Endodermal cell (in vitro differentiated cells): ENCODE results near the gene ORC5. TPM values are rescaled to one million over a fixed set of nuclear protein-coding genes. Genes with fewer than 3 reads are reported as not detected.

ENCODE experiments used
- DNase-seq: peaks from one replicate; pipeline ENCODE4 v3.0.0-alpha.2; 2017
- H3K27ac ChIP-seq: 2 replicates; pipeline ENCODE4 v1.5.1; 2013; ENCODE audit warnings: mild to moderate bottlenecking, low read depth, low read length, moderate library complexity
- H3K27me3 ChIP-seq: 2 replicates; pipeline ENCODE4 v1.6.1; 2013; ENCODE audit warnings: mild to moderate bottlenecking, low read length, moderate library complexity; ENCODE audit not compliant: insufficient read depth, control insufficient read depth, poor library complexity, severe bottlenecking
- H3K36me3 ChIP-seq: 2 replicates; pipeline ENCODE4 v1.7.0; 2013; ENCODE audit warnings: mild to moderate bottlenecking, low read length, moderate library complexity; ENCODE audit not compliant: control insufficient read depth, insufficient read depth
- H3K4me1 ChIP-seq: one replicate; pipeline ENCODE4 v1.7.0; 2013; ENCODE audit warnings: low read length; ENCODE audit not compliant: control insufficient read depth, insufficient read depth
- H3K4me3 ChIP-seq: 2 replicates; pipeline ENCODE4 v1.5.1; 2013; ENCODE audit warnings: mild to moderate bottlenecking, low read length, moderate library complexity
- H3K9ac ChIP-seq: 2 replicates; pipeline ENCODE4 v1.6.1; 2013; ENCODE audit warnings: mild to moderate bottlenecking, low read length, moderate library complexity; ENCODE audit not compliant: poor library complexity, severe bottlenecking; ENCODE audit errors: extremely low read depth
- H3K9me3 ChIP-seq: 2 replicates; pipeline ENCODE4 v1.6.1; 2013; ENCODE audit warnings: mild to moderate bottlenecking, low read length, moderate library complexity; ENCODE audit not compliant: control insufficient read depth
- H3K27ac Mint-ChIP-seq: 2 replicates; pipeline ENCODE4 v1.8.0; 2020; ENCODE audit warnings: mixed read lengths
- H3K27me3 Mint-ChIP-seq: 2 replicates; pipeline ENCODE4 v1.8.0; 2021; ENCODE audit warnings: mild to moderate bottlenecking, mixed read lengths; ENCODE audit not compliant: insufficient read depth
- H3K36me3 Mint-ChIP-seq: 2 replicates; pipeline ENCODE4 v1.8.0; 2020; ENCODE audit warnings: low read depth, mixed read lengths
- H3K4me1 Mint-ChIP-seq: 2 replicates; pipeline ENCODE4 v1.8.0; 2020; ENCODE audit warnings: mixed read lengths
- H3K4me3 Mint-ChIP-seq: 2 replicates; pipeline ENCODE4 v1.8.0; 2020; ENCODE audit warnings: mild to moderate bottlenecking, moderate library complexity, mixed read lengths
- H3K9me3 Mint-ChIP-seq: 2 replicates; pipeline ENCODE4 v1.8.0; 2020; ENCODE audit warnings: mild to moderate bottlenecking, mixed read lengths
- CTCF ChIP-seq: fragments of 200-600 bp; sonication (generic); conservative IDR thresholded peaks from 2 replicates; pipeline ENCODE4 v1.5.0; 2021; ENCODE audit warnings: antibody characterized with exemption, mild to moderate bottlenecking
- WGBS, 2 experiments: methylation state at CpG; one replicate each; pipeline versions ENCODE4 v1.1.5 to v1.1.7; 2013; ENCODE audit warnings: missing lambda C conversion rate in 2 of 2, mixed read lengths in 1 of 2; ENCODE audit not compliant: insufficient coverage in 1 of 2, insufficient read length in 1 of 2; 5-methylcytosine and 5-hydroxymethylcytosine counted together
- total RNA-seq, 2 donors: library from RNA; stranded (reverse); fragmentation: NEBNext Ultra II Directional in 1 of 2; extraction: Animal tissue kit (Norgen Biotek cat#: 25700) in 1 of 2; gene quantifications; 2 replicates in 1 of 2; 3 replicates in 1 of 2; pipeline ENCODE4 v1.2.1, GENCODE V29; 2021

Gene ORC5
- total RNA-seq, 2 donors from 2014 or later = 22.5 to 22.7 TPM

GRCh38 chr7:104225451-104225850 is 17.6 kb upstream of the ORC5 start:
- H3K27ac Mint-ChIP-seq = no peak overlapping the region
- WGBS, 2 experiments = 84 to 100% methylated on average over 1 of the region's 1 CpG

GRCh38 chr7:104217620-104218019 is 9.8 kb upstream of the ORC5 start:
- H3K36me3 ChIP-seq = no peaks in the 10 kb centered on the region
- H3K36me3 Mint-ChIP-seq = no peaks in the 10 kb centered on the region
- H3K27ac Mint-ChIP-seq = no peak overlapping the region
- H3K27me3 Mint-ChIP-seq = peaks cover 7% of the 10 kb centered on the region
- peaks cover 17% of the 10 kb centered on the region for H3K9me3 ChIP-seq
- no peak for TF ChIP-seq CTCF
- no peak overlapping the region for H3K27ac ChIP-seq
- DNase-seq = no peak
- no peak overlapping the region for H3K9ac ChIP-seq
- no peaks in the 10 kb centered on the region for H3K4me1 ChIP-seq
- H3K4me3 ChIP-seq = no peak overlapping the region
- H3K4me3 Mint-ChIP-seq = no peak overlapping the region
- no peaks in the 10 kb centered on the region for H3K4me1 Mint-ChIP-seq
- peaks cover 16% of the 10 kb centered on the region for H3K9me3 Mint-ChIP-seq
- WGBS, 2 experiments = 66 to 90% methylated on average over 2 to 3 of the region's 4 CpGs
- no peaks in the 10 kb centered on the region for H3K27me3 ChIP-seq

More at GRCh38 chr7:104225451-104225850, 17.6 kb upstream of the ORC5 start:
- peaks cover 1% of the 10 kb centered on the region for H3K27me3 Mint-ChIP-seq
- Histone ChIP-seq H3K27me3 (no peaks in the 10 kb centered on the region), H3K27ac (no peak overlapping the region), H3K9me3 (peaks cover 6% of the 10 kb centered on the region), H3K9ac (no peak overlapping the region), H3K4me3 (no peak overlapping the region), H3K36me3 (no peaks in the 10 kb centered on the region), H3K4me1 (no peaks in the 10 kb centered on the region)
- H3K4me1 Mint-ChIP-seq = no peaks in the 10 kb centered on the region
- DNase-seq = no peak
- H3K4me3 Mint-ChIP-seq = no peak overlapping the region
- peaks cover 1% of the 10 kb centered on the region for H3K9me3 Mint-ChIP-seq
- no peak for TF ChIP-seq CTCF
- no peaks in the 10 kb centered on the region for H3K36me3 Mint-ChIP-seq

GRCh38 chr7:104209063-104209462 is 1.2 kb upstream of the ORC5 start:
- Histone ChIP-seq H3K4me3 (no peak overlapping the region), H3K9me3 (peaks cover 16% of the 10 kb centered on the region), H3K27me3 (no peaks in the 10 kb centered on the region), H3K4me1 (no peaks in the 10 kb centered on the region), H3K36me3 (peaks cover 4% of the 10 kb centered on the region), H3K9ac (no peak overlapping the region), H3K27ac (no peak overlapping the region)
- peaks cover 11% of the 10 kb centered on the region for H3K27me3 Mint-ChIP-seq
- H3K9me3 Mint-ChIP-seq = peaks cover 39% of the 10 kb centered on the region
- DNase-seq = no peak
- H3K27ac Mint-ChIP-seq = no peak overlapping the region
- no peak for TF ChIP-seq CTCF
- peaks cover 3% of the 10 kb centered on the region for H3K36me3 Mint-ChIP-seq
- H3K4me3 Mint-ChIP-seq = peak overlapping the region; percentile 80
- WGBS, 2 experiments = 96 to 100% methylated on average over 1 to 2 of the region's 4 CpGs
- H3K4me1 Mint-ChIP-seq = peaks cover 15% of the 10 kb centered on the region
